H9 (cell line): ENCODE data around the gene MSI2. TPM values are rescaled to one million over a fixed set of nuclear protein-coding genes. Genes with fewer than 3 reads are reported as not detected.

Experiments
- DNase-seq: peaks from one replicate; pipeline ENCODE4 v3.0.0-alpha.2; 2017
- H2AFZ ChIP-seq: one replicate; pipeline ENCODE4 v1.6.1; 2013; ENCODE audit warnings: mild to moderate bottlenecking, low read length, control low read depth, moderate library complexity
- H2AK5ac ChIP-seq: 2 replicates; pipeline ENCODE4 v1.6.1; 2013; ENCODE audit warnings: low read length, control low read depth, mixed read lengths; ENCODE audit not compliant: insufficient read length
- H2BK120ac ChIP-seq: one replicate; pipeline ENCODE4 v1.6.1; 2013; ENCODE audit warnings: low read depth, mild to moderate bottlenecking, low read length, control low read depth, inconsistent platforms; ENCODE audit not compliant: poor library complexity, severe bottlenecking
- H2BK12ac ChIP-seq: 2 replicates; pipeline ENCODE4 v1.6.1; 2013; ENCODE audit warnings: low read length, control low read depth, mixed read lengths, low read depth; ENCODE audit not compliant: insufficient read length
- H2BK15ac ChIP-seq: 2 replicates; pipeline ENCODE4 v1.6.1; 2013; ENCODE audit warnings: low read depth, low read length, control low read depth
- H2BK20ac ChIP-seq: one replicate; pipeline ENCODE4 v1.6.1; 2013; ENCODE audit warnings: low read depth, mild to moderate bottlenecking, low read length, control low read depth, inconsistent platforms; ENCODE audit not compliant: poor library complexity, severe bottlenecking
- H2BK5ac ChIP-seq: 2 replicates; pipeline ENCODE4 v1.6.1; 2013; ENCODE audit warnings: low read length, control low read depth, mixed read lengths; ENCODE audit not compliant: insufficient read length
- H3K14ac ChIP-seq: 2 replicates; pipeline ENCODE4 v1.6.1; 2013; ENCODE audit warnings: low read length, control low read depth; ENCODE audit not compliant: insufficient read depth
- H3K18ac ChIP-seq: 2 replicates; pipeline ENCODE4 v1.6.1; 2013; ENCODE audit warnings: low read depth, mild to moderate bottlenecking, mixed read lengths, low read length, control low read depth; ENCODE audit not compliant: insufficient read length
- H3K23ac ChIP-seq: 2 replicates; pipeline ENCODE4 v1.6.1; 2013; ENCODE audit warnings: low read length, control low read depth, mixed read lengths, low read depth; ENCODE audit not compliant: insufficient read length
- H3K23me2 ChIP-seq: 2 replicates; pipeline ENCODE4 v1.6.1; 2013; ENCODE audit warnings: low read depth, mild to moderate bottlenecking, mixed read lengths, low read length, control low read depth; ENCODE audit not compliant: insufficient read length, poor library complexity, severe bottlenecking
- H3K27ac ChIP-seq: 2 replicates; pipeline ENCODE4 v1.5.1; 2013; ENCODE audit warnings: low read length, control low read depth, mixed read lengths, low read depth; ENCODE audit not compliant: insufficient read length
- H3K27me3 ChIP-seq: 2 replicates; pipeline ENCODE4 v1.6.1; 2013; ENCODE audit warnings: low read length, control low read depth, inconsistent platforms; ENCODE audit not compliant: insufficient read depth
- H3K4ac ChIP-seq: 2 replicates; pipeline ENCODE4 v1.6.1; 2013; ENCODE audit warnings: low read depth, mild to moderate bottlenecking, control low read depth, inconsistent platforms, low read length, moderate library complexity
- H3K4me1 ChIP-seq: 2 replicates; pipeline ENCODE4 v1.6.1; 2013; ENCODE audit warnings: low read length, control low read depth, inconsistent platforms; ENCODE audit not compliant: insufficient read depth
- H3K4me2 ChIP-seq: 2 replicates; pipeline ENCODE4 v1.6.1; 2013; ENCODE audit warnings: low read length, control low read depth, mixed read lengths; ENCODE audit not compliant: insufficient read length, insufficient read depth
- H3K56ac ChIP-seq: 2 replicates; pipeline ENCODE4 v1.6.1; 2013; ENCODE audit warnings: low read depth, mild to moderate bottlenecking, mixed read lengths, low read length, control low read depth; ENCODE audit not compliant: insufficient read length
- H3K79me1 ChIP-seq: 2 replicates; pipeline ENCODE4 v1.6.1; 2013; ENCODE audit warnings: low read depth, mild to moderate bottlenecking, moderate library complexity, low read length, control low read depth, inconsistent platforms; ENCODE audit not compliant: insufficient read depth, poor library complexity, severe bottlenecking
- H3K79me2 ChIP-seq: 2 replicates; pipeline ENCODE4 v1.6.1; 2013; ENCODE audit warnings: low read length, control low read depth, inconsistent platforms; ENCODE audit not compliant: insufficient read depth
- H3K9ac ChIP-seq: 2 replicates; pipeline ENCODE4 v1.6.1; 2013; ENCODE audit warnings: low read length, control low read depth, mixed read lengths; ENCODE audit not compliant: insufficient read length; ENCODE audit errors: extremely low read depth
- H3K9me3 ChIP-seq: one replicate; pipeline ENCODE4 v1.6.1; 2013; ENCODE audit warnings: low read depth, low read length, inconsistent platforms; ENCODE audit not compliant: control insufficient read depth
- H3T11ph ChIP-seq: one replicate; pipeline ENCODE4 v1.6.1; 2013; ENCODE audit warnings: mild to moderate bottlenecking, low read length, control low read depth, inconsistent platforms
- H4K20me1 ChIP-seq: one replicate; pipeline ENCODE4 v1.6.1; 2013; ENCODE audit not compliant: control insufficient read depth, insufficient read length, insufficient read depth
- H4K5ac ChIP-seq: 2 replicates; pipeline ENCODE4 v1.6.1; 2013; ENCODE audit warnings: low read depth, mild to moderate bottlenecking, mixed read lengths, low read length, control low read depth; ENCODE audit not compliant: insufficient read length
- H4K8ac ChIP-seq: replicated peaks from 2 replicates; pipeline ENCODE4 v1.6.1; 2013; ENCODE audit warnings: low read length, control low read depth, mixed read lengths, low read depth; ENCODE audit not compliant: insufficient read length
- H4K91ac ChIP-seq: 2 replicates; pipeline ENCODE4 v1.6.1; 2013; ENCODE audit warnings: low read depth, mild to moderate bottlenecking, moderate library complexity, mixed read lengths, low read length, control low read depth; ENCODE audit not compliant: insufficient read length
- H3K27ac Mint-ChIP-seq, 3 experiments: 2 replicates in 2 of 3; 3 replicates in 1 of 3; pipeline ENCODE4 v1.8.0; 2020 to 2021; ENCODE audit warnings: mixed read lengths in 3 of 3, mild to moderate bottlenecking in 1 of 3, moderate library complexity in 1 of 3
- H3K27me3 Mint-ChIP-seq: 2 replicates; pipeline ENCODE4 v1.8.0; 2021; ENCODE audit warnings: low read depth, mild to moderate bottlenecking, moderate library complexity, mixed read lengths
- H3K36me3 Mint-ChIP-seq, 3 experiments: 2 replicates in 2 of 3; 3 replicates in 1 of 3; pipeline ENCODE4 v1.8.0; 2020 to 2021; ENCODE audit warnings: low read depth in 3 of 3, mixed read lengths in 3 of 3; ENCODE audit not compliant: insufficient read depth in 1 of 3
- H3K4me1 Mint-ChIP-seq, 2 experiments: 2 replicates each; pipeline ENCODE4 v1.8.0; 2020; ENCODE audit warnings: mixed read lengths in 2 of 2
- H3K4me3 Mint-ChIP-seq, 2 experiments: 2 replicates in 1 of 2; 3 replicates in 1 of 2; pipeline ENCODE4 v1.8.0; 2020 to 2021; ENCODE audit warnings: mild to moderate bottlenecking in 2 of 2, mixed read lengths in 2 of 2, moderate library complexity in 1 of 2
- H3K9me3 Mint-ChIP-seq, 2 experiments: 2 replicates in 1 of 2; 3 replicates in 1 of 2; pipeline ENCODE4 v1.8.0; 2020; ENCODE audit warnings: mild to moderate bottlenecking in 2 of 2, mixed read lengths in 2 of 2, moderate library complexity in 1 of 2
- CTCF ChIP-seq: fragments of 200-600 bp; sonication (generic); conservative IDR thresholded peaks from 3 replicates; pipeline ENCODE4 v1.8.0; 2021; ENCODE audit warnings: antibody characterized with exemption, mild to moderate bottlenecking
- WGBS: extraction: QIAGEN DNeasy Blood & Tissue Kit; methylation state at CpG from one replicate; pipeline ENCODE4 v1.1.7; 2013; ENCODE audit warnings: missing lambda C conversion rate, low lambda C conversion rate, mixed read lengths; ENCODE audit not compliant: insufficient read length; ENCODE audit errors: extremely low coverage; 5-methylcytosine and 5-hydroxymethylcytosine counted together
- total RNA-seq: library from RNA; stranded (reverse); gene quantifications from 2 replicates; pipeline ENCODE4 v1.2.1, GENCODE V29; 2021

The MSI2 gene
- total RNA-seq, 1 experiment from 2014 or later, result 98.5 TPM

GRCh38 chr17:57282296-57282695, 26.0 kb downstream of the MSI2 start:
- H3K27ac ChIP-seq, result no peak overlapping the region
- no peak overlapping the region for H4K5ac ChIP-seq
- no peaks in the 10 kb centered on the region for H4K20me1 ChIP-seq
- H2AFZ ChIP-seq, result no peak overlapping the region
- H3K4me1 Mint-ChIP-seq, result peaks cover 55 to 83% of the 10 kb centered on the region in 2 experiments
- no peak overlapping the region for H3K18ac ChIP-seq
- peaks cover 7% of the 10 kb centered on the region; the same call in 1 of the 2 replicates for H3K4me1 ChIP-seq
- no peak overlapping the region for H3K9ac ChIP-seq
- H2AK5ac ChIP-seq, result no peak overlapping the region
- H3K14ac ChIP-seq, result no peak overlapping the region
- H3K79me1 ChIP-seq, result peaks cover 4% of the 10 kb centered on the region
- H3K9me3 ChIP-seq, result no peaks in the 10 kb centered on the region
- H2BK5ac ChIP-seq, result no peak overlapping the region
- H3K9me3 Mint-ChIP-seq, result no peaks in the 10 kb centered on the region
- no peak overlapping the region for H2BK20ac ChIP-seq
- no peak overlapping the region for H2BK12ac ChIP-seq
- no peaks in the 10 kb centered on the region for H3K27me3 Mint-ChIP-seq
- no peak overlapping the region for H2BK15ac ChIP-seq
- no peaks in the 10 kb centered on the region for H3K79me2 ChIP-seq
- H3T11ph ChIP-seq, result no peak overlapping the region
- DNase-seq, result no peak
- no peak overlapping the region for H4K91ac ChIP-seq
- no peak for TF ChIP-seq CTCF
- no peak overlapping the region for H3K4me3 Mint-ChIP-seq
- H3K56ac ChIP-seq, result no peak overlapping the region
- no peak overlapping the region for H4K8ac ChIP-seq
- no peaks in the 10 kb centered on the region for H3K23me2 ChIP-seq
- no peak overlapping the region for H3K4me2 ChIP-seq
- no CpG with 5 or more reads among the region's 1 CpG for WGBS
- H2BK120ac ChIP-seq, result no peak overlapping the region
- H3K4ac ChIP-seq, result no peak overlapping the region
- H3K36me3 Mint-ChIP-seq, result peaks cover 7 to 37% (median 23%) of the 10 kb centered on the region in 3 experiments; a peak in 5 of 7 replicates
- no peak overlapping the region for H3K23ac ChIP-seq
- H3K27ac Mint-ChIP-seq, result peak overlapping the region in 1 of 3 experiments; percentile 12; a peak in 1 of 7 replicates
- no peaks in the 10 kb centered on the region for H3K27me3 ChIP-seq
